ENCODE results near the gene IQCK. TPM values are rescaled to one million over a fixed set of nuclear protein-coding genes. Genes with fewer than 3 reads are reported as not detected.
A peak's percentile ranks its signal among the peaks of the same experiment; 100 is the strongest.

Gene IQCK
- total RNA-seq, 2 experiments from 2014 or later: 0.81 to 0.97 TPM

- Mint-ChIP-seq H3K27ac (no peak overlapping the region), H3K36me3 (ENCODE audit: low read depth) (no peaks in the 10 kb centered on the region), H3K27me3 (ENCODE audit: low read depth) (peaks cover 29% of the 10 kb centered on the region), H3K4me3 (no peak overlapping the region), H3K9me3 (ENCODE audit: insufficient read depth) (no peaks in the 10 kb centered on the region), H3K4me1 (ENCODE audit: low read depth) (peaks cover 20% of the 10 kb centered on the region)
- ATAC-seq (no peak), DNase-seq (no peak)
- ChIA-PET CTCF (no interaction called here), POLR2A (no interaction called here)
Observed at GRCh38 chr16:19882646-19883045, 164.6 kb downstream of the IQCK start.

GRCh38 chr16:19883296-19883965 lies 165.4 kb downstream of the IQCK start:
- no peaks in the 10 kb centered on the region for H3K9me3 Mint-ChIP-seq (ENCODE audit: insufficient read depth)
- no peaks in the 10 kb centered on the region for H3K36me3 Mint-ChIP-seq (ENCODE audit: low read depth)
- POLR2A ChIA-PET: no interaction called here
- ATAC-seq (no peak), DNase-seq (no peak)
- H3K4me1 Mint-ChIP-seq (ENCODE audit: low read depth): peaks cover 20% of the 10 kb centered on the region
- peaks cover 29% of the 10 kb centered on the region for H3K27me3 Mint-ChIP-seq (ENCODE audit: low read depth)
- H3K27ac Mint-ChIP-seq: no peak overlapping the region
- no peak overlapping the region for H3K4me3 Mint-ChIP-seq
- CTCF ChIA-PET: interaction anchor here (1.2 to 1.4 kb wide), 3 partner anchors 282 to 327 kb away, joined by 3 to 7 read pairs (median 4); partner anchors contain the start of gene VPS35L

- ATAC-seq (no peak), DNase-seq (no peak)
- no peaks in the 10 kb centered on the region for H3K36me3 Mint-ChIP-seq (ENCODE audit: low read depth)
- peak overlapping the region; percentile 43 for H3K4me3 Mint-ChIP-seq
- H3K9me3 Mint-ChIP-seq (ENCODE audit: insufficient read depth): no peaks in the 10 kb centered on the region
- POLR2A ChIA-PET: no interaction called here
- no peak overlapping the region for H3K27ac Mint-ChIP-seq
- H3K27me3 Mint-ChIP-seq (ENCODE audit: low read depth): peaks cover 29% of the 10 kb centered on the region
- CTCF ChIA-PET: interaction anchor here (1.2 to 1.4 kb wide), 3 partner anchors 282 to 328 kb away, joined by 3 to 7 read pairs (median 4); partner anchors contain the start of gene VPS35L
- peaks cover 20% of the 10 kb centered on the region for H3K4me1 Mint-ChIP-seq (ENCODE audit: low read depth)
Observed at GRCh38 chr16:19883966-19884485, 166.0 kb downstream of the IQCK start.

- ChIA-PET POLR2A (no interaction called here), CTCF (interaction anchor here (1.2 to 3.6 kb wide), 5 partner anchors 23 to 329 kb away, joined by 3 to 70 read pairs (median 7); partner anchors contain the start of gene VPS35L)
- H3K4me3 Mint-ChIP-seq: peak within 1 kb of the TSS; percentile 64
- DNase-seq (peak; percentile 46), ATAC-seq (peak; percentile 82)
- H3K27me3 Mint-ChIP-seq (ENCODE audit: low read depth): peaks cover 29% of the 10 kb centered on the region
- H3K9me3 Mint-ChIP-seq (ENCODE audit: insufficient read depth): no peaks in the 10 kb centered on the region
- peaks cover 20% of the 10 kb centered on the region for H3K4me1 Mint-ChIP-seq (ENCODE audit: low read depth)
- H3K27ac Mint-ChIP-seq: no peak within 1 kb of the TSS
- H3K36me3 Mint-ChIP-seq (ENCODE audit: low read depth): no peaks in the 10 kb centered on the region
Observed at GRCh38 chr16:19884611-19885450, 166.8 kb downstream of the IQCK start, which contains the start of gene GPRC5B. GPRC5B (minus strand) TSS chr16:19884848; CDS start chr16:19872845, 12,003 bp downstream.

GRCh38 chr16:19885451-19886072 lies 167.5 kb downstream of the IQCK start:
- ChIA-PET CTCF (interaction anchor here (1.2 to 4.5 kb wide), 10 partner anchors 9 to 329 kb away, joined by 3 to 70 read pairs (median 6); partner anchors contain the start of gene VPS35L), POLR2A (no interaction called here)
- Mint-ChIP-seq H3K27ac (no peak overlapping the region), H3K9me3 (ENCODE audit: insufficient read depth) (no peaks in the 10 kb centered on the region), H3K36me3 (ENCODE audit: low read depth) (no peaks in the 10 kb centered on the region), H3K27me3 (ENCODE audit: low read depth) (peaks cover 29% of the 10 kb centered on the region), H3K4me1 (ENCODE audit: low read depth) (peaks cover 20% of the 10 kb centered on the region), H3K4me3 (peak overlapping the region; percentile 64)
- ATAC-seq (no peak), DNase-seq (no peak)

- Mint-ChIP-seq H3K4me3 (peak overlapping the region; percentile 59), H3K27ac (no peak overlapping the region), H3K9me3 (ENCODE audit: insufficient read depth) (no peaks in the 10 kb centered on the region), H3K27me3 (ENCODE audit: low read depth) (peaks cover 31% of the 10 kb centered on the region), H3K36me3 (ENCODE audit: low read depth) (no peaks in the 10 kb centered on the region), H3K4me1 (ENCODE audit: low read depth) (peaks cover 20% of the 10 kb centered on the region)
- peak; percentile 86 for DNase-seq
- ChIA-PET POLR2A (interaction anchor here (0.7 kb wide), 1 partner anchor 298 kb away, joined by 3 read pairs; no protein-coding TSS in a partner anchor), CTCF (interaction anchor here (0.6 to 4.5 kb wide), 19 partner anchors 10 to 500 kb away, joined by 3 to 70 read pairs (median 4); partner anchors contain the start of gene VPS35L)
- ATAC-seq: peak; percentile 64
Observed at GRCh38 chr16:19886073-19886941, 168.2 kb downstream of the IQCK start.

- ATAC-seq (no peak), DNase-seq (no peak)
- Mint-ChIP-seq H3K36me3 (ENCODE audit: low read depth) (no peaks in the 10 kb centered on the region), H3K27ac (no peak overlapping the region), H3K4me1 (ENCODE audit: low read depth) (peaks cover 20% of the 10 kb centered on the region), H3K27me3 (ENCODE audit: low read depth) (peaks cover 17% of the 10 kb centered on the region), H3K9me3 (ENCODE audit: insufficient read depth) (no peaks in the 10 kb centered on the region), H3K4me3 (no peak overlapping the region)
- CTCF ChIA-PET: interaction anchor here (1.2 to 4.5 kb wide), 5 partner anchors 19 to 333 kb away, joined by 4 to 70 read pairs (median 19); partner anchors contain the start of gene VPS35L
- POLR2A ChIA-PET: interaction anchor here (1.2 kb wide), 1 partner anchor 333 kb away, joined by 4 read pairs; the partner anchor contains the start of gene VPS35L
Observed at GRCh38 chr16:19888834-19889233, 170.8 kb downstream of the IQCK start.

- Mint-ChIP-seq H3K36me3 (ENCODE audit: low read depth) (no peaks in the 10 kb centered on the region), H3K4me1 (ENCODE audit: low read depth) (peaks cover 7% of the 10 kb centered on the region), H3K4me3 (no peak overlapping the region), H3K27me3 (ENCODE audit: low read depth) (peaks cover 7% of the 10 kb centered on the region), H3K9me3 (ENCODE audit: insufficient read depth) (no peaks in the 10 kb centered on the region), H3K27ac (no peak overlapping the region)
- DNase-seq (no peak), ATAC-seq (no peak)
- ChIA-PET CTCF (interaction anchor here (0.7 to 1.5 kb wide), 5 partner anchors 17 to 410 kb away, joined by 3 to 6 read pairs (median 4); no protein-coding TSS in a partner anchor), POLR2A (no interaction called here)
Observed at GRCh38 chr16:19890901-19891300, 172.8 kb downstream of the IQCK start.

- POLR2A ChIA-PET: no interaction called here
- no peak overlapping the region for H3K4me3 Mint-ChIP-seq
Observed at GRCh38 chr16:19892902-19893301, 174.8 kb downstream of the IQCK start.

GRCh38 chr16:19894586-19894985 lies 176.5 kb downstream of the IQCK start:
- no peaks in the 10 kb centered on the region for H3K36me3 Mint-ChIP-seq (ENCODE audit: low read depth)
- peaks cover 7% of the 10 kb centered on the region for H3K27me3 Mint-ChIP-seq (ENCODE audit: low read depth)
- H3K27ac Mint-ChIP-seq: no peak overlapping the region
- no peak overlapping the region for H3K4me3 Mint-ChIP-seq
- no peaks in the 10 kb centered on the region for H3K9me3 Mint-ChIP-seq (ENCODE audit: insufficient read depth)
- CTCF ChIA-PET: interaction anchor here (1.3 kb wide), 1 partner anchor 13 kb away, joined by 3 read pairs; no protein-coding TSS in a partner anchor
- no peaks in the 10 kb centered on the region for H3K4me1 Mint-ChIP-seq (ENCODE audit: low read depth)
- POLR2A ChIA-PET: no interaction called here
- no peak for ATAC-seq
- DNase-seq: no peak

More at GRCh38 chr16:19892902-19893301, 174.8 kb downstream of the IQCK start:
- Mint-ChIP-seq H3K9me3 (ENCODE audit: insufficient read depth) (no peaks in the 10 kb centered on the region), H3K36me3 (ENCODE audit: low read depth) (no peaks in the 10 kb centered on the region), H3K27ac (no peak overlapping the region), H3K27me3 (ENCODE audit: low read depth) (peaks cover 7% of the 10 kb centered on the region), H3K4me1 (ENCODE audit: low read depth) (no peaks in the 10 kb centered on the region)
- ATAC-seq (no peak), DNase-seq (no peak)
- CTCF ChIA-PET: no interaction called here

Data from activated CD8-positive, alpha-beta T cell treated with anti-CD3 and anti-CD28 coated beads, Interleukin-2, amount 10 ng/mL, durations not matched to agents 7 days and 5 days (primary cell).